Measurements from ENCODE around the gene CFAP97.

DNA sequence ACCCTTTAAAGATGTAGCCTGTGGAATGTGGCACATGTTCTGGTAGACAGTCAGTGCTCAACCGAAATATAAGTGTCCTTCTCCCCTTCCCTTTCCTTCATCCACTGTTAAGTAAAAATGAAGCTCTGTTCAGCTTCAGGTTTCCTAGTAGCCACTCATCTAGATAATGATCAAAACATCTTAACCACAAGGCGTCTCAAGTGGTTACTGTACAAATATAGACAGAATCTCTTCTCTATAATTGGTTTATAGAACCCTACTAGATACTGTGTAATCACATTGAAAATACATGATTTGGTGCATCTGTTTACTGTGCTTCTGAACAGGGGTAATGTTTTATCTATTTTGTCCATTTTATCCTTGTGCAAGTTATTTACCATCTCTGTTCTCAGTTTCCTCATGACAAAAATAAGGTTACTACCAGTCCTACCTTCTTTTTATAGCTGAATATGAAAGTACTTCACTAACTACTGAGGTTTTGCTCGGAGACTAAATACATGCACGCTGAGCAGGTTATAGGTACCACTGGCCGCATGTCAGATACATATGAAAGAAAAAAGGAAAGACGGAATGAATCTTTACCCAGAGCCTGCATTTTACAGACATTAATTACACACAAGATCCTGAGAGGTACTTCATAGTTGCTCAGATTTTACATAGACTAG is 81.0 kb downstream of the CFAP97 start:
- TF ChIP-seq, protein P1, sequence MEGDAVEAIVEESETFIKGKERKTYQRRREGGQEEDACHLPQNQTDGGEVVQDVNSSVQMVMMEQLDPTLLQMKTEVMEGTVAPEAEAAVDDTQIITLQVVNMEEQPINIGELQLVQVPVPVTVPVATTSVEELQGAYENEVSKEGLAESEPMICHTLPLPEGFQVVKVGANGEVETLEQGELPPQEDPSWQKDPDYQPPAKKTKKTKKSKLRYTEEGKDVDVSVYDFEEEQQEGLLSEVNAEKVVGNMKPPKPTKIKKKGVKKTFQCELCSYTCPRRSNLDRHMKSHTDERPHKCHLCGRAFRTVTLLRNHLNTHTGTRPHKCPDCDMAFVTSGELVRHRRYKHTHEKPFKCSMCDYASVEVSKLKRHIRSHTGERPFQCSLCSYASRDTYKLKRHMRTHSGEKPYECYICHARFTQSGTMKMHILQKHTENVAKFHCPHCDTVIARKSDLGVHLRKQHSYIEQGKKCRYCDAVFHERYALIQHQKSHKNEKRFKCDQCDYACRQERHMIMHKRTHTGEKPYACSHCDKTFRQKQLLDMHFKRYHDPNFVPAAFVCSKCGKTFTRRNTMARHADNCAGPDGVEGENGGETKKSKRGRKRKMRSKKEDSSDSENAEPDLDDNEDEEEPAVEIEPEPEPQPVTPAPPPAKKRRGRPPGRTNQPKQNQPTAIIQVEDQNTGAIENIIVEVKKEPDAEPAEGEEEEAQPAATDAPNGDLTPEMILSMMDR (IDR thresholded peaks at IDR 0.05; ENCODE audit: insufficient read depth, low read length, poor library complexity, severe bottlenecking), result no peak
- TF ChIP-seq EZH2phosphoT487 (conservative IDR thresholded peaks at IDR 0.05; ENCODE audit: low read length), result no peak

All from SU-DHL-6 (cell line).